GM21576 (cell line): ENCODE measurements around the gene FAM168B.

Experiments used
- ATAC-seq: cut with Tn5 transposase; IDR thresholded peaks from one replicate; pipeline ENCODE4 v1.9.1; 2021; ENCODE audit warnings: mild to moderate bottlenecking, moderate library complexity; ENCODE audit not compliant: unreplicated experiment

Gene FAM168B

DNA sequence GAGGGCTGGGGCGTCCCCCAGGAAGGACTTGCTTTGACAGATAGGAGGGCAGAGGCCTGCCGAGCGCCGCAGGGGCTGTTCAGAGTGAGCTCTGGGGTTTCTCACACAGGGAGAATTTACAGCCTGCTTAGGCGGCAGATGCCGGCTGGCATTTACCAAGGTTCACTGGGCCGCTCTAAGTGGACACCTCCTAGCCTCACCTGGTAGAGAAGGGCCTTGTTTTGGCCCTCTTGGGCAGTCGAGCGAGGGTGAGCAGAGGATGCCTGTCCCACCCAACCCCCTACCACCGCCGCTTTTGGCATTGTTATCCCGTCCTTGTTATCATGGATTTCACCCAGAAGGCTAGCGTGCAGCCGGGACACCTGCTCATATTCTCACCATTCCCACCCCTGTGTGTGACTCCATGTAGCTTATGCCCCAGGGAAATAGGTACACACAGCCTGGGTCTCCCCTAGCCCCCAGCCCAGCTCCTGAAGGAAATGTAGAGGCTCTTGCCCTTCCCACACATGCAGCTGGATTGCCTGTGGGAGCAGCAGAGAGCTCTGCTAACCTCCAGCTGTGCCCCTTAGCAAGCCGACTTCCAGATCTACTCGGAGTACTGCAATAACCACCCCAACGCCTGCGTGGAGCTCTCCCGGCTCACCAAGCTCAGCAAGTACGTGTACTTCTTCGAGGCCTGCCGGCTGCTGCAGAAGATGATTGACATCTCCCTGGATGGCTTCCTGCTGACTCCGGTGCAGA lies 52.4 kb downstream of the FAM168B start:
- ATAC-seq = no peak

DNA sequence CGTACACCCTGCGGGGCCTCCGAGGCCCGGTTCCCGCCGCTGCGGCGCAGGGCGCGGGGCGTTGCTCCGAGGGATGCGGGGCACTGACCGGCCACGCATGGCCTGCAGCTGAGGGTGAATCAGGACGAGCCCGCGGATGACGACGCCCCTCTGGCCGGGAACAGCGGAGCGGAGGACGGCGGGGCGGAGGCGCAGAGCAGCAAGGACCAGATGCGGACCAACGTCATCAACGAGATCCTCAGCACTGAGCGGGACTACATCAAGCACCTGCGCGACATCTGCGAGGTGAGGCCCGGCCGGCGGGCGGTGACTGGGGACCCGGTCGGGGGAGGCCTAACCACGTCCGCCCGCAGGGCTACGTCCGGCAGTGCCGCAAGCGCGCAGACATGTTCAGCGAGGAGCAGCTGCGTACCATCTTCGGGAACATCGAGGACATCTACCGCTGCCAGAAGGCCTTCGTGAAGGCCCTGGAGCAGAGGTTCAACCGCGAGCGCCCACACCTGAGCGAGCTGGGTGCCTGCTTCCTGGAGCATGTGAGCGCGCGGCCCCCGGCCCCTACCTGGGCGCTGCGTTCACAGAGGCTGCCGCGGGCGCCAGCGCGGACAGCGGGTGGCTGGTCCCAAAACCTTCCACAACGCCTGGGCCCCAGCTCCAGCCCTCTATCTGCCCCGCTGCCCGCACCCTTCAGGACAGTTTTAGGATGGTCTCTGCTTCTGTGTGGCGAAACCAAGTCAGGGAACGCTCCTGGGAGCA lies 53.2 kb downstream of the FAM168B start:
- no peak for ATAC-seq

DNA sequence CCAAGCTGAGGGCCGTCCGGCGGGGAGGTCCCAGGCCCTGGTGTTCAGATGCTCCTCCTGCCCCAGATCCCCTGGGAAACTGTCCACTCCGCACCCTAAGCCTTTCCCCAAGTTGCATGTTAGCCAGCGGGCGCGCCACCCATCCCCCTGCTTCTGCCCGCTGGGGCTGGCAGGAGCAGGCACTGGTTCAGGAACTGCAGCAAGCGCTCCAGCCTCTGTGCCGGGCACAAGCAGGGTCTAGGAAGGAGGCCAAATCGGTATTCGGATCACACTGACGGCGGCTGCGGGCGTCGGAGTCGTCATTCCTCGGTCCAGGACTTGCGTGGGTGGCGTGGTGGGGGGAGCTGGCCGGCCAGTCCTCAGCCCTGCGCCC lies 53.7 kb downstream of the FAM168B start:
- no peak for ATAC-seq

DNA sequence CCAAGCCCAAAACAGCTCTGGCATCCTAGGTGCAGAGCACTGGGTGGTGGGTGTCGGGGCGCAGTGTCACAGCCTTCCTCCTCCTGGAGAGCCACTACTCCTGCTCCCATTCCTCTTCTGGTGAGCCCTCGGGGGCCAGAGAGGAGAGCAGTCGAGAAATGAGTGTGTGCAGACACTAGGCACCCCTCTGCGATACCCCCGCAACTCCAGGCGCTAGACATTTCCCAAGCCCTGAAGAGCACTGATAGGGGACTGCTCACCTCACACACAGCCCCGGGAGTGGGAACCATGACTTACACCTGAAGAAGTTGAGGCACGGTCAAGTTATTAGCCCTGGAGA lies 54.2 kb downstream of the FAM168B start:
- ATAC-seq = no peak

DNA sequence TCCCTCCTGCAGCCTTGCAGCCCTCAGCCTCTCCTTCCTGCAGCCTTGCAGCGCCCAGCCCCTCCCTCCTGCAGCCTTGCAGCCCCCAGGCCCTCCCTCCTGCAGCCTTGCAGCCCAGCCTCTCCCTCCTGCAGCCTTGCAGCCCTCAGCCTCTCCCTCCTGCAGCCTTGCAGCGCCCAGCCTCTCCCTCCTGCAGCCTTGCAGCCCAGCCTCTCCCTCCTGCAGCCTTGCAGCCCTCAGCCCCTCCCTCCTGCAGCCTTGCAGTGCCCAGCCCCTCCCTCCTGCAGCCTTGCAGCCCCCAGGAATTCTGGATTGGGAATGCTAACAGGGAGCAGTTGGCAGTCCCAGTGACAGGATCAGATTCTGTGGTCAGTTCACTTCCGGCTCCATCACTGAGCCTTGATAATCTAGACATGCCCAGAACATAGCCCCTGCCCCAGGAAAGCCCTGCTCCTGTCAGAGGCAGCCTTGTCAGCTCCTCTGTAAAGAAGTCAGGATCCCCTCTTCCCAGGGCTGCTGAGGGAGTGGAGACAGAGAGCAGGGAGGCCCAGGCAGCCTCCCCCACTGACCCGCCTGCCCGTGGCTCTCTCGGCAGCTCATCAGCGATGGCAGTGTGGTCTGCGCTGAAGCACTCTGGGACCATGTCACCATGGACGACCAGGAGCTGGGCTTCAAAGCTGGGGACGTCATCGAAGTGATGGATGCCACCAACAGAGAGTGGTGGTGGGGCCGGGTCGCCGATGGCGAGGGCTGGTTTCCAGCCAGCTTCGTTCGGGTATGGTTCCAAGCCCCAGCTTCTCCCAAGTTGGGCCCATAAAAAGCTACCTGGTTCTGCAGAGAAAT lies 54.8 kb downstream of the FAM168B start:
- ATAC-seq = no peak

DNA sequence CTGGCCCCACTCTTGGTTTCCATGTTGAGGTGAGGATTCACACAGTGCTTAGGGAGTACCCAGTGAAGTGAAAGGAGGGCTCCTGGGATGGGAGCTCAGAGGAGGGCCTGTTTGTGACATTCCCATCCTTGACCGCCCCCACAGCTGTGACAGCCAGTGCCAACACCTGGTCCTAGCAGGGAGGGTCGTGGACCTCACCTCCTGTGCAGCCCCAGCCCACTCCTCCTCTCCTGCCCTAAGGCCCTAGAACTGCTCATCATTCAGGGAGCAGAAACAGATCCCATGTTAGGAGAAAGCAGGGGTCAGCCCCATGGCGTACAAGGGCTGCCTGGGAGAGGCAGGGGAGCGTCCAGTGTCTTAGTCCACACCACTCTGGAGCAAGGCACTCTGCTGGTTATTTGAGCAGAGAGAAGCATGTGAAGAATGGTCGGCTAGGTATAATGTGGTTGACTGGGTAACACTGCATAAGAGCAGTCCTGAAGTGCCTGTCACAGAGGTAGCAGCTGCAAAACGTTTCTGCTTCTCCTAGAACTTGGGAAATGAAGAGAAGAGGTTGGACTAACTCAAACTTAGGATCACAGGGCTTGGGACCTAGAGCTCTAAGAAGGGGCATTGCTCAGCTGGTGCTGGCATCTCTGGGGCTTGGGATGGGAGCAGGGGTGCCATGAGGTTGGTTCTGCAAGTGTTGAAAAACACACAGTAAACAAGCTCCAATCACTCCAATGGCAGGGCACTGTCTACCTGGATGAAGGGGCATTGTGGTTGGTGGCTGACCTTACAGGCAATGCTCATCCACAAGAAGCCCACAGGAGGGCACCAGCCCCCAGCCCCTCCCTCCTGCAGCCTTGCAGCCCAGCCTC lies 55.6 kb downstream of the FAM168B start:
- ATAC-seq = no peak

DNA sequence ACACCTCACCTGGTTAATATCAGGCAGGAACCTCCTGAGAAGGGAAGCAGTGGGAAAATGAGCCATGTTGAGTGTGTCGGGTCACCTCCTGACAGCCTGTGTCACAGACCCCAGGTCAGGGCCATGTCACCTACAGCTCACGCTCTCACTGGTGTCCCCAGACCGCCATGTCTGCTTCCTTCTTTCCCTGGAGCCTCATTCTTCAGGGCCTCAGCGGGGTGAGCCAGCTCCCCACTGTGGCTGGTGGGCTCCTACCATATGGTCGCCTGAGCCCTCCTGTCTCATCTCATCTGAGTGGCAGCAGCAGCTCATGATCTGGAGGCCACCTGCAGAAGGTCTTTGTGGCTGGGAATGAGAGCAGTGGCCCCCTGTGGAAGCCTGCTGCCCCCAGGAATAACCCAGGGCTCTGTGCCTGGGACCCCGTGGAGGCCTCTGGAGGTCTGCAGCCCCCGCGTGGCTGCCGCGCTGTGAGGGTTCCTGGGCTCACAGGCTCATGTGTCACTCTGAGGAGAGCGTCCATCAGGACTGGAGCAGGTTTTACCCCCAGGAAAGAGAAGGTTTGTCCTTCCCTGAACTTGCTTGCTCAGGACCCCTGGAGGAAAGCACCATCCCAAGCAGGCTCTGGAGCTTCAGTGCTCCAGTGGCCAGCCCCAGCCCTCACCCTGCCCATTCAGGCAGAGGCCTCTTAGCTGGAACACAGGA lies 56.4 kb downstream of the FAM168B start:
- ATAC-seq = no peak

DNA sequence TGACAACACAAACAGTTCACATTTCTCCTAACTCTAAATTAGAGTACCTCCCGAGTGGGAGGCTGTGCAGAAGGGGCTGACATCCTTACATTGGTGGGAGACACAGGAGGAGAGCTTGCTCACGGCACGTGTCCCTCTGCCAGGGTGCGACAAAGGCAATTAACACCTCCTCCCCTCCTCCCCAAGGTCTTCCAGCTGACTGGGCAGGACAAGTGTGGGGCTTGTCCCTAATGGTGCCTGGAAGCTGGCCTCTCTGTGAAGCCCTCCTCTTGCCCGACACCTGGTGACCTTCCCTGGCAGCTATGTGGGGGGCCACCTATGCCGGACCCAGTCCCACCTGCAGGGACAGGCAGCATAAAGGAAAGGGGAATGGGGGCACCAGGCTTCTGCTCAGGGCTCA lies 57.0 kb downstream of the FAM168B start:
- ATAC-seq = no peak

DNA sequence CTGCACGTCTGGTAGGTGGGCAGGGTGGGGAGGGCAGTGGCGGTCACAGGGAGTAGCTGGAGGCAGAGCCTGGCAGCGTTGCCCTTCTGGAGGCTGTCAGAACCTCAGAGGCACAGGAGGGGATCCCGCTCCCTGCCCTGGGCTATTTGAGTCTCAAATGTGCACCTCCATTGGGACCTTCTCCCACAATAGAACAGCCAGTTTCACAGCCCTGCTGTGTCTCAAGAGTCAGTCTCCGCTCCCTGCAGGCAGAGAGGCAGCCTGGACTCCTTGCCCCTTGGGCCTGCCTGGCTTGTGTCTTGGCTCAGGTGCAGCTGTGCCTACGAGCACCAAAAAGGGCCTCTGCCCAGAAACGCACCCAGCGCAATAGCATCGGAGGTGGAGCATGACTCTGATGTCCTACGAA lies 57.4 kb downstream of the FAM168B start:
- ATAC-seq = no peak

DNA sequence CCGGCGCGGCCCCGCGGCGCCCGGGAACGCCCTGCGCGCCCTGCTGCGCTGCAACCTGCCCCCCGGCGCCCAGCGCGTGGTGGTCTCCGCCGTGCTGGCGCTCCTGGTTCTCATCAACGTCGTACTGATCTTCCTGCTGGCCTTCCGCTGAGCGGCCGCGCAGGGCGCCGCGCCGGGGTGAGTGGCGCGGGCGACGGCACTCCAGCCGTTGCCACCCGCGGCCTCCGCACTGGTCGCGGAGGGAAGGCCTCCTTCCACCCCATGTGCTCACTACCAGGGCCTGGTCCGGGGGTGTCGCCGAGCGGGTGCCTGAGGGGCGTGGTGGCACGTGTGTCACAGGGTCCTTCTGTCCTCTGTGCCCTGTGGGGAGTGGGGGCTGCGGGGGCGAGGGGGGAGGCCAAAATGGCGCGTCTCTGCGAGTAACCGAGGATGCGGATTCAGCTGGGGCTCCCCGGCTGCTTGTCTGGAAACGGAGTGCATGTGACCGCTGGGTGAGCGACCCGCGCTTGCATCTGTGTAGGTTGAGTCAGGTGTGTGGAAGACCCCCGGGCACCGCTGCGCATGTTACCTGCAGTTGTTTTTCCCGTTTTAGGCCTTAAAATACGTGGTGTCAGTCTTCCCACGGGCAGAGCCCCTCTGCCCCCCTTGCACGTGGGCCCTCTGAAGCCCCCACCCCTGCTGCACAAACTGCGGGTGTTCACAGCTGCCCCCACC lies 58.0 kb downstream of the FAM168B start:
- ATAC-seq = no peak

DNA sequence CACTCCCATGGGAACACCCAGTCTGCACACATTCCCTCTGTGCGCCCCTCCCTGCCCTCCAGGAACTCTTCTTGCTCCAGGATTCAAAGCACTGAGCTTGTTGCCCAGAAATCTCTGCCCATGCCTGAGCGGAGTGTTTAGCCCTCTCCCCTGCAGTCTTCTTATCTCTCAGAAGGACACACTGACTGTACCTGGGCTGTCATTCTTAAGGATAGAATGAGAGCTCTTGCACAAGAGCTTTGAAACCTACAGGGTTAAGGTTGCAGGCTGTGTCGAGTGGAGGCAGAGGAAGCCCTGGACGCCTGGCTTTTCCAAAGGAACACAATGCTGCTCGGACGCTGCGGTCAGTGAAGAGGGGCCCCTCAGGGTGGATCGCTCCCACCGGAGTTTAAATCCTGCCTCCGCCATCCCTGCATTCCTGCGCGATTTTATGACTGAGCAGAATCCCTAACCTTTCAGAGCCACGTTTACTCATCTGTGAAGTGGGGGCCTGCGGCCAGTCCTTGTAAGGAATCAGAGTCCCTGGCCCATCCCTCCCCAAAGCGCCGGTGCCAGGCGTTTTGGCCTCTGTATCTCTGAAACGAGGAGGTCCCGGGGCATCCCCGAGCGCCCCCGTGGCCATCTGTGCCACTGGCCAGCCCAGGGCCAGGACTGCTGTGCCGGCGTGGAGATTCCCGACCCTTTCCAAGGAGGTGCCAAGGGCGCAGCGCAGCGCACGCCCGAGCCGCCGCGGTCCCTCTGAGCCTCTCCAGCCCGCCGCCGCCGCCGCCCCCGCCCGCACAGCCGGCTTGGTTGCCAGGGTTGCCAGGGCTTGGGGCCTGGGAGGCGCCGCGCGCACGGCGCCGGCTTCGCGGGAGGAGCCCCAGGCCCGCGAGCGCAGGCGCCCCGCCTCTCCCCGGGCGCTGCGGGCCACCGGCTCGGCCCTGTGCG lies 58.9 kb downstream of the FAM168B start:
- ATAC-seq = no peak

DNA sequence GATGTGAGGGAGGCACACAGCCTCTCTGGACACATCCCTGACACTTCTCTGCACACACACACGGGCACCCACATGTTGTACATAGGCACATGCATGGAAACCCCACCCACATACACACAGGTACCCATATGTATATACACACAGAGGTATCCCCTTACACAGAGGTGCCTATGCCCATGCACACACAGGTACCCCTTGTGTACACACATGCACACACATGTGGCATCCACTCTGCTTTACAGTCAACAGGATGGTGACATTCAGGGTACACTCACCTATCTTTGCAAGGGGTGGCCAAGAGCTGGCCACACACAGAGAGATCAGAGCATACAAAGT lies 59.5 kb downstream of the FAM168B start:
- no peak for ATAC-seq

DNA sequence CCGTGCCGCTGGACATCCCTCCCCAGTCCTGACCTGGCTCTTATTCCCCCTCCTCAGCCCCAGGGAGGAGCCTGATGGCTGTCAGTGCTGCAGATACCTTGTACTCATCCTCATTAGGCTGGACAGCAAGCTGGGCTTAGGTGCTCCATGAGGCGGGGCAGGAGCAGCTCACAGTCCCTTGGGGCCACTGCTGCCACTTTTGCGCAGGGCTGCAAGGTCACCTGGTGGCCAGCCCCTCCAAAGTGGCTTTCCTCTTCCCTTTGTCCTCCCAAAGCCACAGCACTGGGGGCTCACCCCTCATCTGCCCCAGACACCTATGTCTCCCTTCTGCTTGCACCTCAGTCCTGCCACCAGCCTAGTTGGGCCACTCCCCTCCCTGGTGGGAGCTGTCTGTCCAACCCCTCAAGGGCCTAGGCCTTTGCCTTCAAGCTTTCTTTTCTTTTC lies 60.8 kb downstream of the FAM168B start:
- no peak for ATAC-seq

DNA sequence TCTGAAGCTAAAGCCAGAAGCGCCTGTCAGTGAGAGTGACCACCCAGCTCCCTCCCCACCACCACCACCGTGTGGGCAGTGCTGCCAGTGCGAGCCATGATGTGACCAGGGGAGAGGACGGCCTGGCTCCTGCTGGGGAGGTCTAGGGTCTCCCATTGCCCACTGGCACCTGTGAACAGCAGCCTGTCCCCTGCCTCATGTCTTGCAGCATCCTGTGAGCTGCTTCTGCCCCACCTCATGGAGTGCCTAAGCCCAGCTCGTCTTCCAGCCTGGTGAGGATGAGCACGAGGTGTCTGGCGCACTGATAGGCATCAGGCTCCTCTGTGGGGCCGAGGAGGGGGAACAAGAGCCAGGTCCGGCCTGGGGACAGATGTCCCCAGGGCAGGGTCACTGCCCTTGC lies 61.4 kb downstream of the FAM168B start:
- ATAC-seq = no peak

DNA sequence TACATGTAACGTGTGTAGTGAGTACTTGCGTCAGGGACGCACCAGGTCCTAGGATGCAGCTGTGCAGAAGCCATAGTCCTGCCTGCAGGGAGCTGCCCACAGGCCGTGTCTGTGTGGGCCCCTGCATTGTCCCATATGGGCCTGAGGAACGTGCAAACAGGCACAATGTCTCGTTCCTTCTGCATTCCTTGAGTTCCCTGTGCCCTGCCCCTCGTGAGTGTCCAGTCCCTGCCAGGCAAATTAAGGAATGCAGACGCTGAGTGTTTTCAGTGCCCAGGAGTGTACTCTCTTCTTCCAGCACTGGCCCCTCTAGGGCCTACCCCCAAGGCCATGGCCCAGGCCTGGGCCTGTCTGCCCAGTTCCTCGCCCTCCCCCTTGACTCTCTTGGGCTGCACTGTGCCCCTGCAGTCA lies 61.8 kb downstream of the FAM168B start:
- ATAC-seq = no peak

DNA sequence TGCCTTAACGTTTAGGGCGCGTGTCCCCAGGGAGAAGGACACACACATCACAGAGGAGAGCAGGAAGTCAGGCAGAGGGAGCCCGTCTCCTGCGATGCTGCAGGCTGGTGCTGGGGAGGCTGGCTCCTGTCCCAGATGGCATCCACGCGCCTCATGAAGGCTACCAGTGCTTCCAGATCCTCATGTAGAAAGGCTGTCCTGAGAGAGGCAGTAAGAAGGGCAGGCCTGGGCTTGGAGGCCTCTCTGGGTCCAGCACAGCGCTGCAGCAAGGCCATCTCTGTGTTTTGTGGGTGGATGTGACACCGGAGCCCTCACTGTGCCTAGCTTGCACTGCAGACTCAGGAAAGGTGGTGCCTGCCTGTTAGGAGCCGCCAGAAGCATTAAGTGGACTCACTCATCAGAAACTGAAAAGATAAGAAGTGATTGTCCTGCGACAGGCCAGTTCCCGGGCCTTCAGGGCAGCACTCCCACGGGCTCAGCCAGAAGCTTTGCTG lies 62.7 kb downstream of the FAM168B start:
- no peak for ATAC-seq

DNA sequence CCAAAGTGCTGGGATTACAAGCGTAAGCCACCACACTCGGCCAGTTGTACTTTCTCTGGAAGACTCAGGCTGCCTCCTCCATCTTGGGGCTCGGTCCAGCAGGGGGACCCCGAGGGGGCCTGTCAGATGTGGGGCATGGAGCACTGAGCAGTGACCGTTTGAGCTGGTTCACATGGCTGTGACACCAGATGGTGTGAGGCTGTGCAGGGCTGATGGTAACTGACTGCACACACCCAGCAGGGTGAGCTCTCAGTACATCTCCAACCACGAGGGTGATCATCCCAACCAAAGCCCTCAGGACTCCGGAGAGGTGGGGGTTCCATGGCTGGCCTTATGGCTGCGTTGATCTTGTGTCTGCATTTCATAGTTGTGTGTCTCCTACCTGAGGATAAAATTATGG lies 63.4 kb downstream of the FAM168B start:
- ATAC-seq = no peak
